Left lung (tissue), 10 donors: ENCODE measurements around the gene LPO. TPM values are rescaled to one million over a fixed set of nuclear protein-coding genes. Genes with fewer than 3 reads are reported as not detected.
A peak's percentile ranks its signal among the peaks of the same experiment; 100 is the strongest.

Experiments used
- ATAC-seq: fragments of 200-7000 bp; cut with Tn5 transposase; one replicate; pipeline ENCODE4 v1.9.1; 2020; ENCODE audit warnings: moderate library complexity
- DNase-seq, 4 donors: peaks; one replicate each; pipeline ENCODE4 v3.0.0-alpha.2; 2013 to 2020
- H3K27ac ChIP-seq, 2 donors: fragments of 200-600 bp; sonication (generic) in 1 of 2; one replicate each; pipeline versions ENCODE4 v1.5.0 to v1.8.0; 2020 to 2021
- H3K27me3 ChIP-seq, 2 donors: fragments of 200-600 bp; sonication (generic) in 1 of 2; one replicate each; pipeline versions ENCODE4 v1.5.0 to v1.8.0; 2020 to 2021
- H3K36me3 ChIP-seq, 2 donors: fragments of 200-600 bp; sonication (generic) in 1 of 2; one replicate each; pipeline versions ENCODE4 v1.5.0 to v1.8.0; 2020 to 2021
- H3K4me1 ChIP-seq, 2 donors: fragments of 200-600 bp; one replicate each; pipeline ENCODE4 v1.8.0; 2021
- H3K4me3 ChIP-seq, 2 donors: fragments of 200-600 bp; sonication (generic) in 1 of 2; one replicate each; pipeline versions ENCODE4 v1.5.0 to v1.8.0; 2020 to 2021; ENCODE audit warnings: mild to moderate bottlenecking in 1 of 2
- H3K9me3 ChIP-seq, 2 donors: fragments of 200-600 bp; sonication (generic) in 1 of 2; one replicate each; pipeline versions ENCODE4 v1.5.0 to v1.8.0; 2020 to 2021
- intact Hi-C, 2 donors: fragments of 100-400 bp; cut with DNase I; formaldehyde crosslinking; loops; one replicate each; pipeline versions ENCODE4 v1.11.2 to v1.14.2; 2022
- polyA plus RNA-seq, 6 donors: library from polyadenylated mRNA; unstranded; fragments of 120-200 nt; gene quantifications; one replicate each; pipeline ENCODE4 v1.2.1, GENCODE V29; 2013; ENCODE audit not compliant: insufficient read length in 6 of 6
- total RNA-seq, 2 donors: library from RNA; stranded (reverse); fragmentation: NEBNext Ultra II Directional; extraction: Animal tissue kit (Norgen Biotek cat#: 25700); gene quantifications; one replicate each; pipeline ENCODE4 v1.2.1, GENCODE V29; 2021
- TF ChIP-seq, protein P1 (sequence below), 2 donors: fragments of 200-600 bp; sonication (generic) in 1 of 2; IDR thresholded peaks; one replicate each; pipeline versions ENCODE4 v1.5.0 to v1.8.0; 2021; ENCODE audit warnings: antibody characterized with exemption in 2 of 2
- donor health status: DM: no; HTN: yes; CAD: no.
- donor health status: DM: no; HTN: no; CAD: no.

The LPO gene
- total and polyA plus RNA-seq, 8 donors = 0.10 to 0.24 (median 0.14) TPM; not detected in 1

DNA sequence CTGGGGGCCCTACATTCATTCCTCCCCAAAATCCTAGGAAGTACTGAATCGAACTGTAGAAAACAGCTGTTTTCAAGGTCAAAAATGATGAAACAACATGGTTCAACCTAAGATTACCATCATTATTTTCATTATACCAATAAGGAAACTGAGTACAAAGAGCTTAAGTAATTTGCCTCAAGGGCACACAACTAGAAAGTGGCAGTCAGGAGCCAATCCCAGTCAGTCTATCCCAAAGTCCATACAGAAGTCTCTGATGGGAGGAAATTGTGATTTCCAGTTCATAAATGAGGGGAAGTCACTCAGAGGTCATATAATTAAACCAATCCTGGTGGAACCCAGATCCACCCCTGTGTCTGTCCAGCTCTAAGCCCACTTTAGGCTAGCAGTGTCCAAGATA is 8.4 kb downstream of the LPO start:
- ATAC-seq (no peak), DNase-seq (no peak)
- no peak overlapping the region for H3K27ac ChIP-seq
- TF ChIP-seq, protein P1, sequence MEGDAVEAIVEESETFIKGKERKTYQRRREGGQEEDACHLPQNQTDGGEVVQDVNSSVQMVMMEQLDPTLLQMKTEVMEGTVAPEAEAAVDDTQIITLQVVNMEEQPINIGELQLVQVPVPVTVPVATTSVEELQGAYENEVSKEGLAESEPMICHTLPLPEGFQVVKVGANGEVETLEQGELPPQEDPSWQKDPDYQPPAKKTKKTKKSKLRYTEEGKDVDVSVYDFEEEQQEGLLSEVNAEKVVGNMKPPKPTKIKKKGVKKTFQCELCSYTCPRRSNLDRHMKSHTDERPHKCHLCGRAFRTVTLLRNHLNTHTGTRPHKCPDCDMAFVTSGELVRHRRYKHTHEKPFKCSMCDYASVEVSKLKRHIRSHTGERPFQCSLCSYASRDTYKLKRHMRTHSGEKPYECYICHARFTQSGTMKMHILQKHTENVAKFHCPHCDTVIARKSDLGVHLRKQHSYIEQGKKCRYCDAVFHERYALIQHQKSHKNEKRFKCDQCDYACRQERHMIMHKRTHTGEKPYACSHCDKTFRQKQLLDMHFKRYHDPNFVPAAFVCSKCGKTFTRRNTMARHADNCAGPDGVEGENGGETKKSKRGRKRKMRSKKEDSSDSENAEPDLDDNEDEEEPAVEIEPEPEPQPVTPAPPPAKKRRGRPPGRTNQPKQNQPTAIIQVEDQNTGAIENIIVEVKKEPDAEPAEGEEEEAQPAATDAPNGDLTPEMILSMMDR (IDR thresholded peaks at IDR 0.05) = no peak
- intact Hi-C loops = no loop called here
- H3K9me3 ChIP-seq = no peaks in the 10 kb centered on the region
- H3K4me1 ChIP-seq = peaks cover 2 to 19% of the 10 kb centered on the region in 2 donors
- no peaks in the 10 kb centered on the region for H3K36me3 ChIP-seq
- peaks cover 6 to 58% of the 10 kb centered on the region in 2 donors for H3K27me3 ChIP-seq
- H3K4me3 ChIP-seq = no peak overlapping the region

DNA sequence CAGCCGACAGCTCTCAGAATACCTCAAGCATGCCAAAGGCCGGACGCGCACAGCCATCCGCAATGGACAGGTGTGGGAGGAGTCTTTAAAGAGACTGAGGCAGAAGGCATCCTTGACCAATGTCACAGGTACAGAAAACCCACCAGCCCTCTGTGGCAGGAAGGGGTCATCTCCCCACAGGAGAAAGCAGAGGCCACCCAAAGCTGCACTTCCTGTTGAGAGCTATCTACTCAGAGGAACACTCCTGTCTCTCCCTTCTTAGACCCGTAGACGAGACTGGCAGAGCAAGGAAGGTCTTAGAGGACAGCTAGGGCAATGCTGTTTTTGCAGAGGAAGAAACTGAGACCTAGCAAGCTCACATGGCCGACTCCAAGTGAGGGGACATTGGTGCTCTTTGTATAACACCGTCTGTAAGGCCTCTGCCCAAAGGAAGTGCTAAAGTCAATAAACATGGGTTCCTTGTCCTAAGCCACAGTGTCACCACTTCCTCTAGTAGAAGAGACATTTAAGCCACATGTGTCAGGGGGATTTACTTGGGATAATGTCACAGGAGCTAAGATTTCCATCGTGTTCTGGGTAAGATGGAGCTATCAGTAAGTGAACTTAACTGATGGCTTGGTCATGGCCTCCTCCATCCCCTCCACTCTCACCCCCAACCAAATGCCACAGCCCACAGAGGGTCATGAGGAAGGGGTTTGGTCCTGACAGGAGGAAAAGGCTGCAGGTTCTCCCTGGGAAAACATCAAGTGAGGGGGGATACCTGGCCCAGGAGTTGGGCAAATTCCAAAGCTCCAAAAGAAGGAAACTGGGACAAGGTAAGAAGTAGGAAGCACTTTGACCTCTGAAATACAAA is 9.4 kb downstream of the LPO start:
- Histone ChIP-seq H3K27me3 (peaks cover 6 to 59% of the 10 kb centered on the region in 2 donors), H3K27ac (no peak overlapping the region), H3K4me3 (no peak overlapping the region), H3K4me1 (peaks cover 2 to 19% of the 10 kb centered on the region in 2 donors), H3K36me3 (no peaks in the 10 kb centered on the region), H3K9me3 (no peaks in the 10 kb centered on the region)
- TF ChIP-seq, protein P1 (IDR thresholded peaks at IDR 0.05) = no peak
- intact Hi-C loops = no loop called here
- DNase-seq = no peak
- no peak for ATAC-seq

DNA sequence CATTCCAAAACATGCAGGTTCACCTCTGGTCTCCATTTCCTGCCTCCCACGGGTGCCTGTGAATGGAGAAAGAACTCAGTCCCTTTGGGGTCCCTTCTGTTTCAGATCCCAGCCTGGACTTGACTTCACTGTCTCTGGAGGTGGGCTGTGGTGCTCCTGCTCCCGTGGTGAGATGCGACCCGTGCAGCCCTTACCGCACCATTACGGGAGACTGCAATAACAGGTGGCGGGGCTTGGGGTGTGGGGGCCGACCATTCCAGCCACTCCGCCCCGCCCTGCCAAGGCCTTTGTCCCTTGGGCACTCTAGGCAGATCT is 10.5 kb downstream of the LPO start:
- no peak for DNase-seq
- TF ChIP-seq, protein P1 (IDR thresholded peaks at IDR 0.05) = no peak

DNA sequence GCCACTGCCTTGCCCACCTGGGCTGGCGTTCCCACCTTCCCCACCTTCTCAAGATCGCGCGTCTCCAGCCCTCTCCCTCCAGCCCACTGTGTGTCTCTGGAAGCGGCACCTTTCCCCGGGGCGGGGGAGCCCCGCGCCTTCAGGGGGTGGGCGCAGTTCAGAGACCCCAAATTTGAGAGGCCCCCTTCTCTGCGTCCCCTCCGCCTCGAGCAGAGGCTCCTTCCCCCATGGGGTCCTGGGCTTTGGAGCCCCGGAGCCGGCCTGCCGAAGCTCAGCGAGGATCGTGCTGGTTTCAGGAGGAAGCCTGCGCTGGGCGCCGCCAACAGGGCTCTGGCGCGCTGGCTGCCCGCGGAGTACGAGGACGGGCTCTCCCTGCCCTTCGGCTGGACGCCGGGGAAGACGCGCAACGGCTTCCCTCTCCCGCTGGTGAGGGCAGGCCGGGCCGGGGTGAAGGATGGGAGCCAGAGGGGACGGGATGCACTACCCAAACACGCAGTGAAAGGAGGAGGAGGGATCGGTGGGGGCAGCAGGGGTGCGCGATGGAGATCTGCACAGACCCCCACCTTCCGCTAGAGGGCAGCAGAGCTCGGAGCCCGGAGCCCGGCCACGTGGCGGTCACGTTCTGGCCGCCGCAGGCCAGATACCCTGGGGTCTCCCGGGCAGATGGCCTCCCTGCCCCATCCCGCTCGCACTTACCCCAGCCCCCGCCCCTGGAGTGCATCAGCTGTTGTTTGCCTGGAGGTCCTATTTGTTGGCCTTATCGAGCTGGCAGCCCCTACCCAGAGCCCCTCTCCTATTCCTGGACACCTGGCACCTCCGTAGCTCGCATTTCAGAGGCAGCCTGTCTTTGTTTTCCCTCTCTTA is 11.1 kb downstream of the LPO start:
- TF ChIP-seq, protein P1 (IDR thresholded peaks at IDR 0.05) = peak; percentile 92 to 97
- Histone ChIP-seq H3K4me1 (peaks cover 2 to 19% of the 10 kb centered on the region in 2 donors), H3K4me3 (peak overlapping the region; percentile 29 to 39), H3K36me3 (no peaks in the 10 kb centered on the region), H3K9me3 (no peaks in the 10 kb centered on the region), H3K27ac (no peak overlapping the region), H3K27me3 (peaks cover 6 to 61% of the 10 kb centered on the region in 2 donors)
- peak; percentile 68 to 94 (median 75) for DNase-seq
- peak; percentile 97 for ATAC-seq
- intact Hi-C loops = no loop called here

More for the DNA sequence above, 10.5 kb downstream of the LPO start:
- H3K9me3 ChIP-seq = no peaks in the 10 kb centered on the region
- peaks cover 2 to 19% of the 10 kb centered on the region in 2 donors for H3K4me1 ChIP-seq
- H3K4me3 ChIP-seq = peak overlapping the region in 1 of 2 donors; percentile 39
- peak; percentile 9 for ATAC-seq
- H3K36me3 ChIP-seq = no peaks in the 10 kb centered on the region
- peaks cover 6 to 58% of the 10 kb centered on the region in 2 donors for H3K27me3 ChIP-seq
- no peak overlapping the region for H3K27ac ChIP-seq
- intact Hi-C loops = no loop called here
